ENCODE measurements around the gene IRF6. TPM values are rescaled to one million over a fixed set of nuclear protein-coding genes. Genes with fewer than 3 reads are reported as not detected.

Gene IRF6
- total and polyA plus RNA-seq, 3 donors from 2014 or later, result 8.2 to 19.2 (median 8.7) TPM

GRCh38 chr1:209789245-209789644 is 16.7 kb downstream of the IRF6 start:
- H3K4me3 ChIP-seq, result no peak overlapping the region

GRCh38 chr1:209787551-209787950 is 18.4 kb downstream of the IRF6 start:
- H3K27ac ChIP-seq, result no peak overlapping the region
- DNase-seq, result no peak
- H3K4me3 ChIP-seq, result no peak overlapping the region
- no peaks in the 10 kb centered on the region for H3K9me3 ChIP-seq
- H3K27me3 ChIP-seq, result no peaks in the 10 kb centered on the region
- WGBS, 2 donors, result 55 to 69% methylated on average over 2 of the region's 2 CpGs
- TF ChIP-seq CTCF (IDR thresholded peaks at IDR 0.05) (no peak), POLR2A (IDR thresholded peaks at IDR 0.05) (no peak)
- H3K4me1 ChIP-seq, result peaks cover 14% of the 10 kb centered on the region
- intact Hi-C loops (cut with DNase I; ENCODE audit: low total_unique reads), result no loop called here
- H3K36me3 ChIP-seq (ENCODE audit: low read depth, missing control alignments), result no peaks in the 10 kb centered on the region

More at GRCh38 chr1:209789245-209789644, 16.7 kb downstream of the IRF6 start:
- WGBS, 2 donors, result 87 to 100% methylated on average over 1 of the region's 1 CpG
- intact Hi-C loops (cut with DNase I; ENCODE audit: low total_unique reads), result no loop called here
- Histone ChIP-seq H3K27me3 (no peaks in the 10 kb centered on the region), H3K4me1 (peaks cover 6% of the 10 kb centered on the region), H3K9me3 (no peaks in the 10 kb centered on the region), H3K36me3 (ENCODE audit: low read depth, missing control alignments) (no peaks in the 10 kb centered on the region), H3K27ac (no peak overlapping the region)
- DNase-seq, result no peak
- TF ChIP-seq POLR2A (IDR thresholded peaks at IDR 0.05) (no peak), CTCF (IDR thresholded peaks at IDR 0.05) (no peak)

GRCh38 chr1:209786146-209786545 is 19.8 kb downstream of the IRF6 start:
- H3K4me3 ChIP-seq, result no peak overlapping the region
- WGBS, 2 donors, result 68 to 79% methylated on average over 4 of the region's 4 CpGs
- TF ChIP-seq CTCF (IDR thresholded peaks at IDR 0.05) (no peak), POLR2A (IDR thresholded peaks at IDR 0.05) (no peak)
- no peaks in the 10 kb centered on the region for H3K27me3 ChIP-seq
- DNase-seq, result no peak
- H3K4me1 ChIP-seq, result peaks cover 14% of the 10 kb centered on the region
- H3K27ac ChIP-seq, result no peak overlapping the region
- no peaks in the 10 kb centered on the region for H3K9me3 ChIP-seq
- no peaks in the 10 kb centered on the region for H3K36me3 ChIP-seq (ENCODE audit: low read depth, missing control alignments)
- intact Hi-C loops (cut with DNase I; ENCODE audit: low total_unique reads), result no loop called here

- intact Hi-C loops (cut with DNase I; ENCODE audit: low total_unique reads), result no loop called here
- Histone ChIP-seq H3K4me1 (peaks cover 14% of the 10 kb centered on the region), H3K27me3 (no peaks in the 10 kb centered on the region), H3K36me3 (ENCODE audit: low read depth, missing control alignments) (no peaks in the 10 kb centered on the region), H3K4me3 (no peak overlapping the region), H3K27ac (no peak overlapping the region), H3K9me3 (no peaks in the 10 kb centered on the region)
- TF ChIP-seq CTCF (IDR thresholded peaks at IDR 0.05) (no peak), POLR2A (IDR thresholded peaks at IDR 0.05) (no peak)
- 85 to 92% methylated on average over 4 of the region's 4 CpGs for WGBS, 2 donors
- DNase-seq, result no peak
Observed at GRCh38 chr1:209785592-209785991, 20.4 kb downstream of the IRF6 start.
